ENCODE data around the gene P2RX6. TPM values are rescaled to one million over a fixed set of nuclear protein-coding genes. Genes with fewer than 3 reads are reported as not detected.
A peak's percentile ranks its signal among the peaks of the same experiment; 100 is the strongest.

Gene P2RX6
- total and polyA plus RNA-seq, 9 donors = 15.3 to 29.6 (median 22.6) TPM

DNA sequence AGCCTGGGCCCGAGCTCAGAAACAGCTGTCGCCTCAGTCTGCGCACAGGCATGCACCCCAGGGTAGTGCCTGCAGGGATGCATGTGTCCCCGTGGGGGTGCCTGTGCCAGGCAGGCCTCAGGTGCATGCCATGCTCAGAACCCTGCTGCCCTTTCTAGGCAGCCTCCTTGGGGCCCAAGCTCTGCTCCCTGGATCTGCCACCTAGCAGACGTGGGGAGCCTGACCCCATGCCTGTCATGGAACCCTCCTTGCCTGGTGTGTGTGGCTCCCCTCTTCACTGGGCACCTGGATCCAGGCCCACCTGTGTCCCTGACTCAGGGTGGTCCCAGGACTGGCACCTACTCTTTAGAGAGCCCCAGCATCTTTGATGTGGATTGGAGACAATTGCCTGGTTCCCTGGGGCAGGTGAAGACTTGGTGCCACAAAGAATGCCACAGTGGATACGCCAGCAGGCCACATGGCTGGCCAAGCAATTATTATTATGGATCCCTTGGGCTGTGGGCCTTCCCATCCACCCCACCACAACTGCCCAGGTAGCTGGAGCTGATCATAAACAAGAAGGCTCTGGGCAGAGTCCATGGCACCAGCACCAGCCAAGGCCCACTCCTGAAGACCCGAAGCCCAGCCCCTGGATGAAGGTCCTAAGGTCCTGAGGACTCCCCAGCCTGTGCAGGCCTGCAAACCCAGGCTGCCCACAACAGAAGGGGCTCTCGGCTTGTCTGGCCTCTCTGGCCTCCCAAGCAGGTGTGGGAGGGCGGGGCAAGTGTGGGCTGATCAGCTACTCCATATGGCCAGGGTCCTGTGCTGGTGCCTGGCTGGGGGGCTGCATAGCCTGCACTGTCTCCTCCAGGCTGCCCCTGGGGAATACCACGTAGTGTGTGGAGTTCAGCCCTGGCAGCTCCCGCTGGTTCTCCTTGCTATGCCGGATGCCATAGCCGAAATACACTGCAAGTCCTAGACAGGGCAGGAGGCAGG, 13.6 kb downstream of the P2RX6 start:
- Histone ChIP-seq H3K4me3 (ENCODE audit: low read length) (no peak overlapping the region), H3K4me1 (ENCODE audit: control insufficient read depth, insufficient read depth, low read length) (peaks cover 50% of the 10 kb centered on the region), H3K9me3 (replicated peaks; ENCODE audit: control insufficient read depth, low read depth, low read length) (no peaks in the 10 kb centered on the region), H3K36me3 (ENCODE audit: control insufficient read depth, insufficient read depth, low read length) (peaks cover 14% of the 10 kb centered on the region), H3K27ac (ENCODE audit: low read length) (no peak overlapping the region), H3K27me3 (ENCODE audit: control insufficient read depth, insufficient read depth, low read length) (peaks cover 21% of the 10 kb centered on the region)
- 87% methylated on average over 12 of the region's 13 CpGs for WGBS (ENCODE audit: insufficient coverage)
- DNase-seq = no peak

DNA sequence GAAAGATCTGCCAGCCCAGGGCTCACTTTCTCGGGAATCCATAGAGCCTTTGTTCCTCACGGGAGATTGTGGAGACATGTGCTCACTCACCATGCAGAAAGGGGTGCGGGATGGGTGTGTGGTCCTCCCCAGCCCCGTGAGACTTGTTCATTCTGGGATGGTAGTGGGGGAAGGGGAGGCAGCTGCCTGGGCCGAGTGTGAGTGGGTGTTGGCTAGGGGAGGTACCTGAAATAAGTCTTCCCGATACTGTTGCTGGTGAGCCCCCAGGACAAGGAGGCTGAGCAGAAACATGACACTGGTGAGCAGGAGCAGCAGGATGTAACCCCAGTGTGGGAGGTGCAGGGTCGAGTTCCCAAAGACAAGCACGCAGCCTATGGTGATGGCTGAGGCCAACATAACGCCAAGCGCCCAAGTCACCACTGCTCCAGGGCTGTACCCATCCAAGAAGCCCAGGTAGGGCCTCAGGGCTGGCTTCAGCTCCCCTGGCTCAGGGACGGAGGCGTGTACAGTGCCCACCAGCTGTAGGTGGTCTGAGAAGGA, 14.6 kb downstream of the P2RX6 start:
- peaks cover 14% of the 10 kb centered on the region for H3K36me3 ChIP-seq (ENCODE audit: control insufficient read depth, insufficient read depth, low read length)
- H3K4me3 ChIP-seq (ENCODE audit: low read length) = no peak overlapping the region
- 52% methylated on average over 12 of the region's 12 CpGs for WGBS (ENCODE audit: insufficient coverage)
- H3K4me1 ChIP-seq (ENCODE audit: control insufficient read depth, insufficient read depth, low read length) = peaks cover 50% of the 10 kb centered on the region
- H3K27me3 ChIP-seq (ENCODE audit: control insufficient read depth, insufficient read depth, low read length) = peaks cover 21% of the 10 kb centered on the region
- H3K9me3 ChIP-seq (replicated peaks; ENCODE audit: control insufficient read depth, low read depth, low read length) = no peaks in the 10 kb centered on the region
- no peak for DNase-seq
- H3K27ac ChIP-seq (ENCODE audit: low read length) = no peak overlapping the region

DNA sequence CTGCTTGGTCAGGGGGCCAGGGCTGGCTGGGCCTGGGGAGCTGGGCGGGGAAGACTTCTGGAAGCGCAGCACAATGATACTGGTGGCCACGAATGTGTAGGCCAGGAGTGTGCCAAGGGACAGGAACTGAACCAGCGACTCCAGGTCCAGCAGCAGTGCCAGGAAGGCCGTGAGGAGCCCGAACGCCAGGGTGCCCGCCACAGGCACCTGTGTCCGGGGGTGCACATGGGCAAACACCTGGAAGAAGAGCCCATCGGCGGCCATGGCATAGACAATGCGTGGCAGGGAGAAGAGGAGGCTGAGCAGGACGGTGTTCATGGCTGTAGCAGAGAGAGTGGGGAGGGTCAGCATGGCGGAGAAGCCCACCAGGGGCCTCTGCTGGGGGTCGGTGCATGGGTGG, 15.1 kb downstream of the P2RX6 start:
- H3K9me3 ChIP-seq (replicated peaks; ENCODE audit: control insufficient read depth, low read depth, low read length) = no peaks in the 10 kb centered on the region
- WGBS (ENCODE audit: insufficient coverage) = 88% methylated on average over 15 of the region's 15 CpGs
- H3K4me1 ChIP-seq (ENCODE audit: control insufficient read depth, insufficient read depth, low read length) = peaks cover 50% of the 10 kb centered on the region
- no peak overlapping the region for H3K4me3 ChIP-seq (ENCODE audit: low read length)
- peaks cover 21% of the 10 kb centered on the region for H3K27me3 ChIP-seq (ENCODE audit: control insufficient read depth, insufficient read depth, low read length)
- H3K27ac ChIP-seq (ENCODE audit: low read length) = no peak overlapping the region
- no peak for DNase-seq
- H3K36me3 ChIP-seq (ENCODE audit: control insufficient read depth, insufficient read depth, low read length) = peaks cover 14% of the 10 kb centered on the region

DNA sequence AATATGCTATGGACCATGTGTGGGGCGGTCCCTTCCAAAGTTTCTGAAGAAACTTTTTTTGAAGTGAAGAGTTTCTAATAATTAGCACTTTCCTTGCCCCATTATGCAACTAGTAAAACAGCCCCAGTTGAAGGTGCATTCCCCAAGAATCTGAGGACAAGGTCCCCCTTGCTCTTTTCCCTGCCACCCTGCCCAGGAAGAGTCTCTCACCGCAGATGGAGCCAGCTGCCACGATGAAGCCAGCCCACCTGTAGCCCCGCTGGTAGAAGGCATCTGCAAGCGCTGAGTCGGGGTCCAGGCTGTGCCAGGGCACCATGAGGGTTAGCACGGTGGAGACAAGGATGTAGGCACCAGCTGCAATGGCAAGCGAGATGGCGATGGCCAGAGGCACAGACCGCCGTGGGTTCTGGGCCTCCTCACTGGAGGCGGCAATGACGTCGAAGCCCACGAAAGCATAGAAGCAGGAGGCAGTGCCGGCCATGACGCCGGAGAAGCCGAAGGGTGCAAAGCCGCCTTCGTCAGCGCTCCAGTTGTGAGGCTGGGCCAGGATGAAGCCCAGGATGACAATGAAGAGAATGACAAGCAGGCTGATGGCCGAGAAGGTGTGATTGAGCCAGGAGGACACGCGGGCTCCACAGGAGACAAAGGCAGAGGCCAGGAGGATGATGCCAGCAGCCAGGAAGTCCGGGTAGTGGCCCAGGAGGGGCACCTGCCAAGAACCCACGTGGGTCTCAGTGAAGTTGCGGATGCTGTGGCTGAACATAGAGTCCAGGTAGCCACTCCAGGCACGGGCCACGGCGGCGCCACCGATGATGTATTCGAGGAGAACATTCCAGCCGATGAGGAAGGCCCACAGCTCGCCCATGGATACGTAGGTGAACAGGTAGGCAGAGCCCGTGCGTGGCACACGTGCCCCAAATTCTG, 15.9 kb downstream of the P2RX6 start:
- Histone ChIP-seq H3K4me1 (ENCODE audit: control insufficient read depth, insufficient read depth, low read length) (peaks cover 50% of the 10 kb centered on the region), H3K9me3 (replicated peaks; ENCODE audit: control insufficient read depth, low read depth, low read length) (no peaks in the 10 kb centered on the region), H3K27ac (ENCODE audit: low read length) (no peak overlapping the region), H3K27me3 (ENCODE audit: control insufficient read depth, insufficient read depth, low read length) (peaks cover 21% of the 10 kb centered on the region), H3K4me3 (ENCODE audit: low read length) (no peak overlapping the region), H3K36me3 (ENCODE audit: control insufficient read depth, insufficient read depth, low read length) (peaks cover 10% of the 10 kb centered on the region)
- no peak for DNase-seq
- WGBS (ENCODE audit: insufficient coverage) = 91% methylated on average over 38 of the region's 40 CpGs

DNA sequence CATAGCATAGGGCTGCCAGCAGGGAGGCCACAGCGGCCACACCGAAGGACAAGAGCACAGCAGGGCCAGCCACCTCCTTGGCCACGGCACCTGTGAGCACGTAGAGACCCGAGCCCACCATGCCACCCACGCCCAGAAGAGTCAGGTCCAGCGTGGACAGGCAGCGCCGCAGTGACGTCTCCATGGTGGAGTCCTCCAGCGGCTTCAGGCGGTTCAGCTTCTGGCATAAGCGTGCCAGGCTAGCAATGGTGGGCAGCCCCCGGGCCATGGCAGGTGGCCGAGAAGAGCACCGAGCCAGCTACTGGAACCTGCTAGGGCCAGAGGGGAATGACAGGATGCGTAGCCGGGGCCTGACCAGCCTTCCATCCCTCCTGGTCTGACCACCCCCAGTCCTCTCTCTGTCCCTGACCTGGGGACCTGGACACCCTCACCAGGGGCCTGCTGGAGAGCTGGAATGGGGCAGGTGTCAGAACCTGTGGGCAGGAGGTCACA, 16.6 kb downstream of the P2RX6 start:
- Histone ChIP-seq H3K9me3 (replicated peaks; ENCODE audit: control insufficient read depth, low read depth, low read length) (no peaks in the 10 kb centered on the region), H3K4me1 (ENCODE audit: control insufficient read depth, insufficient read depth, low read length) (peaks cover 43% of the 10 kb centered on the region), H3K36me3 (ENCODE audit: control insufficient read depth, insufficient read depth, low read length) (peaks cover 5% of the 10 kb centered on the region), H3K27me3 (ENCODE audit: control insufficient read depth, insufficient read depth, low read length) (peaks cover 21% of the 10 kb centered on the region), H3K27ac (ENCODE audit: low read length) (no peak overlapping the region), H3K4me3 (ENCODE audit: low read length) (no peak overlapping the region)
- DNase-seq = no peak
- 88% methylated on average over 13 of the region's 18 CpGs for WGBS (ENCODE audit: insufficient coverage)

DNA sequence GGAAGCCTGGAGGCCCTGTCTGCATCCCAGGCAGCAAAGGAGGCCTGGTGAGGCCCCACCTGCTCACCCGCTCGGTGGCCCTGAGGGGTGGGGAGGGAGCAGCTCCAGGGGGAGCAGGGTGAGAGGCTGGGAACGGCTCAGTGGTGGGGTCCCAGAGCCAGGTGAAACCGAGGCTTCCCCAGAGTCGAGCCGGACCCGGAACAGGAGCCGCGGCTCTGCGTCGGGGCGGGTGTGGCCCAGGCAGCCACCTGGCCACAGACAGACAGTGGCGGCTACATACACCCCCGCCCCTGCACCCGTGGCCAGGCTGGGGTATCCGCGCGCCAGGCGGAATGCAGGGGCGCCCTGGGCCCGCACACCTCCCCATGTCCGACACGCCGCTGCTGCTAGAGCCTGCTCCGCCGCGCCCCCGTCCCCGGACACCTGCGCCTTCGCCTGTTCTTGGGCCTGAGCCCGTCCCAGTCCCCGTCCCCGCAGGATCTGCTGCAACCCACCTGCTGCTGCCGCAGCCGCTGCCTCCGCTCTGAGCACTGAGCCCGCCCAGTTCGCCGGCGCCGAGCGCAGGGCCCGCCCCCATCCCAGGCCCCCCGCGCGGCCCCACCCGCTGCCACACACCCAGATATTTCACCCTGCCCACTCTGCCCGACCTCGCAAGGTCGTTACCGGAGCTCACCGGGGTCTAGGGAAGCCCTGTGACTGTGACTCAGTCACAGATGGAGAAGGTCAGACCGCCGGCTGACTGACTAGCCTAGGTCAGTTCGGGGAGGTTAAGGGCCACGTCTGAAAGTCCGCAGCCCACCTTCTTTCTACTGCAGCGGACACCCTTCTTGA, 17.3 kb downstream of the P2RX6 start, which contains the start of gene SLC7A4:
Gene SLC7A4 (minus strand): TSS at position 525 of the 831 bp plus-strand sequence. CDS start 749 bp downstream, outside the sequence.
- peak within 1 kb of the TSS; percentile 17 for H3K4me3 ChIP-seq (ENCODE audit: low read length)
- H3K27ac ChIP-seq (ENCODE audit: low read length) = no peak within 1 kb of the TSS
- peak; percentile 30 for DNase-seq
- 3% methylated on average over 53 of the region's 59 CpGs for WGBS (ENCODE audit: insufficient coverage)
- peaks cover 37% of the 10 kb centered on the region for H3K4me1 ChIP-seq (ENCODE audit: control insufficient read depth, insufficient read depth, low read length)
- H3K9me3 ChIP-seq (replicated peaks; ENCODE audit: control insufficient read depth, low read depth, low read length) = no peaks in the 10 kb centered on the region
- H3K36me3 ChIP-seq (ENCODE audit: control insufficient read depth, insufficient read depth, low read length) = peaks cover 5% of the 10 kb centered on the region
- peaks cover 21% of the 10 kb centered on the region for H3K27me3 ChIP-seq (ENCODE audit: control insufficient read depth, insufficient read depth, low read length)

DNA sequence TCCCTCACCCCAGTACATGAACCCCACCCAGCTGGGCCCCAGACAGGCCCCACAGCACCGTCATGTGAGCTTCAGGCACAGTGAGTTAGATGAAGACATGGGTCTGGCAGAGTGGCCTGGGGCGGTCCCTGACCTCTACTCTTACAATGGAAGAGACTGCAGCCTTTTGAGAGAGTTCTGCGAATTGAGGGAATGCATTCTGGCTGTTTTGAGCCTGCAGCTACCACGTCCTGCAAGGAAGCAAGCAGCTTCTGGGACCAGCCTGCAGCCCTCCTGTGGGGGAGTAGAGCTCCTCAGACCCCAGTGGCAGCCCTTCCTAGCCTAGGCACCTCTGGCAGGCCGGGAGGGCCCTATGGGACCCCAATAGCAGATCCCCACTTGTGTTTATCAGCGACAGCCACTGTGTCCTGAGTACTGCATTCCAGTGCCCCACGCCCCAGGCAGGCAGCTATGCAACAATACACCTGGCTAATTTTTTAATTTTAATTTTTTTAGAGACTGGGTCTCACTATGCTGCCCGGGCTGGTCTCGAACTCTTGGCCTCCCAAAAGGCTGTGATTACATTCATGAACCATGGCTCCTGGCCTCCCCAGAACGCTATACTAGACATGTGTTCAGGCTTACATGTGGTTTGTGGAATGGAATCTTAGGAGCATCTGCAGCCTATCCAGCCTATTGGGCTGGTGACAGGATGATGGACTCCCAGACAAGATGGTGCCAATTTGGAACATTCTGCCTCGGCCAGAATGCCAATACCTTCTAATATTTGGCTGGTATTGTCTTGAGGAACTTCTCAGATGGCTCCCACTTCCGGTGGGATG, 18.1 kb downstream of the P2RX6 start:
- 80% methylated on average over 6 of the region's 12 CpGs for WGBS (ENCODE audit: insufficient coverage)
- Histone ChIP-seq H3K9me3 (replicated peaks; ENCODE audit: control insufficient read depth, low read depth, low read length) (no peaks in the 10 kb centered on the region), H3K36me3 (ENCODE audit: control insufficient read depth, insufficient read depth, low read length) (peaks cover 5% of the 10 kb centered on the region), H3K4me1 (ENCODE audit: control insufficient read depth, insufficient read depth, low read length) (peaks cover 33% of the 10 kb centered on the region), H3K27ac (ENCODE audit: low read length) (no peak overlapping the region), H3K4me3 (ENCODE audit: low read length) (no peak overlapping the region), H3K27me3 (ENCODE audit: control insufficient read depth, insufficient read depth, low read length) (peaks cover 21% of the 10 kb centered on the region)
- DNase-seq = no peak

DNA sequence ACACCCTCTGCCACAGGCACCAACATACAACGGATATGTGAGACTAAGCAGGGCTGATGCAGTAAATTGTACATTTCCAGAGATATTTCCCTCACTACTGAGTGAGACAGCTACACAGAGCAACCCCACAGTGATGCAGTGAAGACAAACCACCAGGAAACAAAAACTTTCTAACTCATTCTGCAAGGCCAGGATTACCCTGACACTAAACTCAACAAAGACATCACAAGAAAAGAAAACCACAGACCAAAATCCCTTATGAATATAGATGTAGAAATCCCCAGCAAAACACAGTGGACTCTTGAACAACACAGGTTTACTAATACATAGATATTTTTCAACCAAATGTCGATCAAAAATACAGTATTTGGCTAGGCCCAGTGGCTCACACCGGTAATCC, 18.9 kb downstream of the P2RX6 start:
- Histone ChIP-seq H3K27me3 (ENCODE audit: control insufficient read depth, insufficient read depth, low read length) (peaks cover 21% of the 10 kb centered on the region), H3K4me1 (ENCODE audit: control insufficient read depth, insufficient read depth, low read length) (peaks cover 26% of the 10 kb centered on the region), H3K9me3 (replicated peaks; ENCODE audit: control insufficient read depth, low read depth, low read length) (no peaks in the 10 kb centered on the region), H3K4me3 (ENCODE audit: low read length) (no peak overlapping the region), H3K36me3 (ENCODE audit: control insufficient read depth, insufficient read depth, low read length) (no peaks in the 10 kb centered on the region), H3K27ac (ENCODE audit: low read length) (no peak overlapping the region)
- DNase-seq = no peak
- WGBS (ENCODE audit: insufficient coverage) = no CpG with 5 or more reads among the region's 3 CpGs
